GM12864 (cell line): Measurements from ENCODE around the gene ETV5.
"Not testable (repeated sequence)": the region's sequence is repeated elsewhere in the genome, so short reads cannot be mapped to it uniquely, and the experiment has no call there.

Experiments used
- DNase-seq: peaks from one replicate; pipeline ENCODE4 v3.0.0-alpha.2; 2011; ENCODE audit warnings: low read depth
- H3K4me3 ChIP-seq: 2 replicates; pipeline ENCODE4 v1.5.1; 2011; ENCODE audit warnings: mild to moderate bottlenecking, low read depth, low read length, control low read depth
- TF ChIP-seq, protein P1 (sequence below): IDR thresholded peaks from 2 replicates; pipeline ENCODE4 v1.5.1; 2011; ENCODE audit warnings: low read depth, mild to moderate bottlenecking, moderate library complexity, low read length, control low read depth, inconsistent platforms; ENCODE audit errors: missing control alignments

The ETV5 gene

DNA sequence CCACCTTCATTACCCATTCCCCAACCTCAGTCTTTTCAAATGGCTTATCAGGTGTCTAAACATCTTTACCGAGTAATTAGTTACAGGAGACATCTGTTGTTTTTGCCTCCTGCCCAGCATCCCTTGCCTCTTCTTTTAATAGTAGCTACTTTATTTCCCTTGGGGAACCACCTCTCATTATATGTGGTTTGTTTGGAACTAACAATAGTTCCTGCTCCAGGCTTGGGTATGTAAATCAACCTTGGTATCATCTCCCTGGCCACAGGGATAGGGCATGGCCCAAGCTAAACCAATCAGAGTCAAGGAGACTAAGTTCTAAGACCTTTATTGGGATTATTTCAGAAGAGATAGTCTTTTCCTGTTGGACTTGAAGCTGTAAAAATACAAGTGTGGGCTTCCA lies 76.6 kb downstream of the ETV5 start:
- TF ChIP-seq, protein P1, sequence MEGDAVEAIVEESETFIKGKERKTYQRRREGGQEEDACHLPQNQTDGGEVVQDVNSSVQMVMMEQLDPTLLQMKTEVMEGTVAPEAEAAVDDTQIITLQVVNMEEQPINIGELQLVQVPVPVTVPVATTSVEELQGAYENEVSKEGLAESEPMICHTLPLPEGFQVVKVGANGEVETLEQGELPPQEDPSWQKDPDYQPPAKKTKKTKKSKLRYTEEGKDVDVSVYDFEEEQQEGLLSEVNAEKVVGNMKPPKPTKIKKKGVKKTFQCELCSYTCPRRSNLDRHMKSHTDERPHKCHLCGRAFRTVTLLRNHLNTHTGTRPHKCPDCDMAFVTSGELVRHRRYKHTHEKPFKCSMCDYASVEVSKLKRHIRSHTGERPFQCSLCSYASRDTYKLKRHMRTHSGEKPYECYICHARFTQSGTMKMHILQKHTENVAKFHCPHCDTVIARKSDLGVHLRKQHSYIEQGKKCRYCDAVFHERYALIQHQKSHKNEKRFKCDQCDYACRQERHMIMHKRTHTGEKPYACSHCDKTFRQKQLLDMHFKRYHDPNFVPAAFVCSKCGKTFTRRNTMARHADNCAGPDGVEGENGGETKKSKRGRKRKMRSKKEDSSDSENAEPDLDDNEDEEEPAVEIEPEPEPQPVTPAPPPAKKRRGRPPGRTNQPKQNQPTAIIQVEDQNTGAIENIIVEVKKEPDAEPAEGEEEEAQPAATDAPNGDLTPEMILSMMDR: no peak
- H3K4me3 ChIP-seq: no peak overlapping the region
- no peak for DNase-seq

DNA sequence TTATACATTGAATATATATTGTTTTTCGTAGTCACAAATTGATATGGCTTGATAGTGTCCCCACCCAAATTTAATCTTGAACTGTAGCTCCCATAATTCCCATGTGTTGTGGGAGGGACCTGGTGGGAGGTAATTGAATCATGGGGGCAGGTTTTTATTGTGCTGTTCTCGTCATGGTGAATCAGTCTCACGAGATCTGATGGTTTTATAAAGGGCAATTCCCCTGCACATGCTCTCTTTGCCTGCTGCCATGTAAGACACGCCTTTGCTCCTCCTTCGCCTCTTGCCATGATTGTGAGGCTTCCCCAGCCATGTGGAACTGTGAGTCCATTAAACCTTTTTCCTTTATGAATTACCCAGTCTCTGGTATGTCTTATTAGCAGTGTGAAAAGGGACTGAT lies 82.9 kb downstream of the ETV5 start:
- DNase-seq, H3K4me3 ChIP-seq: not testable (repeated sequence)

- TF ChIP-seq, protein P1: no peak
- no peak for DNase-seq
- no peak overlapping the region for H3K4me3 ChIP-seq
These were observed 83.7 kb downstream of the ETV5 start for GRCh38 chr3:186025161-186025560.

DNA sequence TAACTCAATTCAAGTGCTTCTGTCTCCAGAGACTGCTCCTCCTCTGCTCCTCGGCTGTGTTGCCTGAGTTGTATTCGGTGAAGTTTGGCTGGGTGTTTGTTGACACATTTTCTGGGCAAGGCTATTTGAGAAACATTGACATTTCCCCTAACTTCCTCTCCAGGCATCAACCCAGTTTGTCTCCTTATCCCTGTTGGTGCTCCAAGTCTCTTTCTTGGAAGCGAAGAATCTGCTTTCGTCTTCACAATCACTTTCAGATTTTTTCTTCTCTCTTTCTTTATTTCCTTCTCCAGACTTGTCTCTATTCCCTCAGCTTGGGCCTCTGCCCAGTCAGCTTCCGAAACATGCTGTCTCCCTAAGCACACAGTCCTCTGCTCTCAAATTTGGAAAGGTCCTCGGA lies 84.7 kb downstream of the ETV5 start:
- TF ChIP-seq, protein P1: no peak
- H3K4me3 ChIP-seq: no peak overlapping the region
- no peak for DNase-seq

DNA sequence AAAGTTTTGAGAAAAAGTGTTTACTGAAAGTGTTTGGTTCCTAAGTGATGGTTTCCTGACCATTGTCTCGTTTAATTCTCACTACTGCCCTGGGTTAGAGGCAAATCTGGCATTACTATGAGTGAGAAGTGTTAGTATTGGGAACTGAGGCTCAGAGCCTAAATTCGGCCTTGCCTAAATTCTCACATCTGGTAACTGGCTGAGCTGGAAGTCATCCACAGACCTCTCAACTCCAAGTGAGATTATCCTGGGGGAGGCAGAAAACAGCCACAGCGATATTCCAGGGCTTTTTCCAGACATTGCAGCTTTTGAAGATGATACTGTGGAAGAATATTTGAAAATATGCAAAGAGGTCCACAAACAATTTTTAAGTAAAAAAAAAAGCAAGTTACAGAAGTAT lies 86.0 kb downstream of the ETV5 start:
- TF ChIP-seq, protein P1: no peak
- H3K4me3 ChIP-seq: no peak overlapping the region
- no peak for DNase-seq

- TF ChIP-seq, protein P1: no peak
- H3K4me3 ChIP-seq: no peak overlapping the region
- no peak for DNase-seq
These were observed 87.1 kb downstream of the ETV5 start for GRCh38 chr3:186021673-186022362.

DNA sequence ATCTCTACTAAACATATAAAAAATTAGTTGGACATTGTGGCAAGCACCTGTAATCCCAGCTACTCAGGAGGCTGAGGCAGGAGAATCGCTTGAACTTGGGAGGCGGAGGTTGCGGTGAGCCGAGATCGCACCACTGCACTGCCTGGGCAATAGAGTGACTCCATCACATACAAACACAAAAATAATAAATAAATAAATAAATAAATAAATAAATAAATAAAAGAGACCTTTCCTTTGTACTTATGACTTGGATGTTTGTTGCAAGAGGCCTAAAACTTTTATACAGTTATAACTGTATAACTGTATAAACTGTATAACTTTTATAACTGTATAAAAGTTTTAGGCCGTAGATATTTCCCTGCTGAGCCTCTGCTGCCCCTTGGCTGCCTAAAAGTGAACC lies 87.6 kb downstream of the ETV5 start:
- H3K4me3 ChIP-seq, DNase-seq: not testable (repeated sequence)

- not testable (repeated sequence) for DNase-seq, H3K4me3 ChIP-seq
These were observed 89.6 kb downstream of the ETV5 start for GRCh38 chr3:186019288-186019687.

- no peak overlapping the region for H3K4me3 ChIP-seq
- DNase-seq: no peak
- TF ChIP-seq, protein P1: no peak
These were observed 94.0 kb downstream of the ETV5 start for GRCh38 chr3:186014866-186015265.
